ENCODE data around the gene NAA38.

NAA38 gene

DNA sequence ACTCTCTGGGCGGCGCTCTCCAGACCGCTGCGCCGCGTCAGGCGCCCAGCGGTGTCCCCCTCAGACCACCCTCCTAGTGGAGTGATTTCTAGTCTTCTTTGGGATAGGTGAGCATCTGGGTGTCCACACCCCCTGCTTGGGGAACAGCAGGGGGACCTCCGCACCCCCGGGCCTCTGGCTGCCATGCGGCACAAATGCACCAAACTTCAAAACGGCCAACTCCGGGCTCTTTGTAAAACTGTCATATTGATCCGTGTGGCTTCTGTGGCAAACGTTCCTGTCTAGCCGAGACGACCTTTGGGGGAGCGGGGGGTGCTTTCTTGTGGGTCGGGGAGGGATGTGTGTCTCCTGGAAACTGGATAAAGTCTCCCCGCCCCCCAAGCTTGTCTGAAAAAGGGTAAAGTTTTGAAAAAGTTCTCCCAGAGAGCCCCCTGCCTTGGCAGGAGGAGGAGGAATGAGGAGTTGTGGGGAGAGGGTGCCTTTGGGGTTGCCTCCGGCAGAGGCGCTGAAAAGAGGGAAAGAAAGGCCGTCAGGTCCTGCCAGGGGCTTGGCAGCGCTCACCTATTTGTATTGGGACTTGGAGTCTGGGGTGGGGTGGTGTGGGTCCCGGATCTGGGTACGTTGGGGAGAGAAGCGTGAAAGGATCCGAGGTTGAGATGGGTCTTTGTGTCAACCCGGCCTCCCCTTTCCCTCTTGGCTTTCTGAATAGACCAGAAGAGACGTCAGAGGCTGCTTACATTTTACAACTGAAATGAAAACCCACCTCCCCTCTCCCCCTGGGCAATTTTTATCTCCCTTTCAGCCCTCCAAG lies 29.1 kb upstream of the NAA38 start:
- DNase-seq (ENCODE audit: low read depth) = peak; percentile 13
- peak overlapping the region; percentile 71 for H3K4me3 ChIP-seq (ENCODE audit: low read depth, low read length)
- TF ChIP-seq, protein P1, sequence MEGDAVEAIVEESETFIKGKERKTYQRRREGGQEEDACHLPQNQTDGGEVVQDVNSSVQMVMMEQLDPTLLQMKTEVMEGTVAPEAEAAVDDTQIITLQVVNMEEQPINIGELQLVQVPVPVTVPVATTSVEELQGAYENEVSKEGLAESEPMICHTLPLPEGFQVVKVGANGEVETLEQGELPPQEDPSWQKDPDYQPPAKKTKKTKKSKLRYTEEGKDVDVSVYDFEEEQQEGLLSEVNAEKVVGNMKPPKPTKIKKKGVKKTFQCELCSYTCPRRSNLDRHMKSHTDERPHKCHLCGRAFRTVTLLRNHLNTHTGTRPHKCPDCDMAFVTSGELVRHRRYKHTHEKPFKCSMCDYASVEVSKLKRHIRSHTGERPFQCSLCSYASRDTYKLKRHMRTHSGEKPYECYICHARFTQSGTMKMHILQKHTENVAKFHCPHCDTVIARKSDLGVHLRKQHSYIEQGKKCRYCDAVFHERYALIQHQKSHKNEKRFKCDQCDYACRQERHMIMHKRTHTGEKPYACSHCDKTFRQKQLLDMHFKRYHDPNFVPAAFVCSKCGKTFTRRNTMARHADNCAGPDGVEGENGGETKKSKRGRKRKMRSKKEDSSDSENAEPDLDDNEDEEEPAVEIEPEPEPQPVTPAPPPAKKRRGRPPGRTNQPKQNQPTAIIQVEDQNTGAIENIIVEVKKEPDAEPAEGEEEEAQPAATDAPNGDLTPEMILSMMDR (IDR thresholded peaks at IDR 0.05; ENCODE audit: insufficient read depth, low read depth, low read length, missing control alignments) = no peak

DNA sequence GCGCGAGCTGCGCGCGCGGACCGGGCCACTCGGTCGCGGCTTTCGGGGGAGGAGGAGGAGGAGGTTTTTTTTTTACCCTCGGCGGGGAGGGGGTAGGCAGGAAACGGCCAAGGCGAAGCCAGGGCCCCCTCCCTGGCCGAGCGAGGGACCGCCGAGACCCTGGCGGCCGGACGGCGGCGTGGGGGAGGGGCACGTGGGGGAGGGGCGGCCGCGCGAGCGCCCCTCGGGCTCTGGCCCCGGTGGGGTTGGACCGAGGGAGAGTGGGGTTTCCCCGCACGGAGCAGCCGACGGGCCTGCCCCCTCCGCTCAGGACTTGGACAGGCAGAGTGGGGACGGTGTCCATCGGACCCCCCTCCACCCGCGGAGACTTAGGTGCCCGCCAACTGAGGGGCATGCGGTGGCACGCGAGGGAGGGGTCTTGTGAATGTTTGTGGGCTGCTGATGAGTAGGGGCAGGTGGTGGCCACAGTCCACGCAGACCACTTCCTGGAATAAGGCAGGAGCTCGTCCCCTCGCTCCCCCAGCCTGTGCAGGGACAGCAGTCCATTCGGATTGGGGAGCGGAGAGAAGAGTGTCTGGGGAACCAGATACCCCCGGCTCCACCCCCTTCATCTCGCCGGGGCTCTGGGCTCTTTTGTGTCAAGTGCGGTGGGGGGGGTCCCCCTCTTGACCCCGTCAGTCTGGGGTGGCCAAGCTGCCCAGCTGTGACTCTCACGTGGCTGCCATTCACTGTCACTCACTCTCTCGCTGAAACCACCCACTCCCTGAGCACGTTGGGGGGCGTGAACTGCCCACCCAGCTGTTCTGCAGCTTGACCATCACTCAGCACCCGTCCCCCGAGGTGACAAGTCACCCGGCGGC lies 28.2 kb upstream of the NAA38 start:
- peak; percentile 60 for DNase-seq (ENCODE audit: low read depth)
- TF ChIP-seq, protein P1 (IDR thresholded peaks at IDR 0.05; ENCODE audit: insufficient read depth, low read depth, low read length, missing control alignments) = no peak
- H3K4me3 ChIP-seq (ENCODE audit: low read depth, low read length) = peak overlapping the region; percentile 71

DNA sequence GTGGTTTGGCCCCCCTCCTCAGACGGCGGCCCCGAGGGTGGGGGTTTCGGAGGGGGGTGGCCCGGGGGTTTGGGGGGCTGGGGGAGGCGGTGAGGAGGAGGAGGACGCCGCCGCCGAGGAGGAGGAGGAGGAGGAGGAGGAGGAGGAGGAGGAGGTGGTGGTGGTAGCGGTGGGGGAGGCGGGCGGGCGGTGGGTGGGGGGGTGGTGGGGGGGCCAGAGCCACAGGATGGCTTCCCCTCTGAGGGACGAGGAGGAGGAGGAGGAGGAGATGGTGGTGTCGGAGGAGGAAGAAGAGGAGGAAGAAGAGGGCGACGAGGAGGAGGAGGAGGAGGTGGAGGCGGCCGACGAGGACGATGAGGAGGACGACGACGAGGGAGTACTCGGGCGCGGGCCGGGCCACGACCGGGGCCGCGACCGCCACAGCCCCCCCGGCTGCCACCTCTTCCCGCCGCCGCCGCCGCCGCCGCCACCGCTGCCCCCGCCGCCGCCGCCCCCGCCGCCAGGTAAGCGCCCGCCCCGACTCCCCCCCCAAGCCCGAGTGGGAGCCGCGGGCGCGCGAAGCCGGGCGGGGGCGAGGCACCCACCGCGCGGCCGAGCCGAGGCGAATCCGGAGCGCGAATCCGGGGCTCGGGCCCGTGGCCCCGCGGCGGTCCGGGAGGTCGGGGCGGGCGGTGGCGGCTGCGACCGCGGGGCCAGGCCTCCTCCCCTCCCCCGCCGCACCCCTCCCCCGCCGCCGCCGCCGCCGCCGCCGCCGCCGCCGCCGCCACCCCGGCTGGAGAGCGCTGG lies 27.4 kb upstream of the NAA38 start:
- peak overlapping the region; percentile 53 for H3K4me3 ChIP-seq (ENCODE audit: low read depth, low read length)
- TF ChIP-seq, protein P1 (IDR thresholded peaks at IDR 0.05; ENCODE audit: insufficient read depth, low read depth, low read length, missing control alignments) = no peak
- DNase-seq (ENCODE audit: low read depth) = peak; percentile 21

DNA sequence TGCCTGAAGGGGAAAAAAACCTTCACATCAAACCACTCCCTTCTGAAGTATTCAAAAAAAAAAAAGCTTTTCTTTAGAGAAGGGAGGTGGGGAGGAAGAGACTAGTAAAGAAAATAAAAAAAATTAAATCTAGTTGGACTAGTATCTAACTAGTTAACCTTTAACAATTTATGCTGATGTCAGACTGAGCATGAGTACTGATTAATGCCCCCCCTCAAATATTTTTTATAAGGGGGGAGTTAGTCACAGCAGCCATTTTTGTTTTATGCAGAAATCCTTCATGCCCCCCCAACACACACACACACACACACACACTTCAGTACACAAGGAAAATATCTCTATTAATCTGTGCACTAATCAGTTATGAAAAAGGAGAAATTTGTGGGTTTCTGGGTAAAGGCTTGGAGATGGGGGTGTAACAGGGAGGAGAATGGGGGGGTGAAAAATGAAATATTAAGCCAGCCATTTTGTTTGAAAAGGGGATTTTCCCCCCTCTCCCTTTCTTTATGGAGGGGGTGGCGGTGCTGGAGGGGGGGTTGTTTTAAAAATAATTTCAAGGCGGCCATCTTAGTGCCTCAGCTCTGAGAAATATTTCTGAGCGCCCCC lies 26.5 kb upstream of the NAA38 start:
- DNase-seq (ENCODE audit: low read depth) = peak; percentile 54
- TF ChIP-seq, protein P1 (IDR thresholded peaks at IDR 0.05; ENCODE audit: insufficient read depth, low read depth, low read length, missing control alignments) = no peak
- H3K4me3 ChIP-seq (ENCODE audit: low read depth, low read length) = peak overlapping the region; percentile 31

DNA sequence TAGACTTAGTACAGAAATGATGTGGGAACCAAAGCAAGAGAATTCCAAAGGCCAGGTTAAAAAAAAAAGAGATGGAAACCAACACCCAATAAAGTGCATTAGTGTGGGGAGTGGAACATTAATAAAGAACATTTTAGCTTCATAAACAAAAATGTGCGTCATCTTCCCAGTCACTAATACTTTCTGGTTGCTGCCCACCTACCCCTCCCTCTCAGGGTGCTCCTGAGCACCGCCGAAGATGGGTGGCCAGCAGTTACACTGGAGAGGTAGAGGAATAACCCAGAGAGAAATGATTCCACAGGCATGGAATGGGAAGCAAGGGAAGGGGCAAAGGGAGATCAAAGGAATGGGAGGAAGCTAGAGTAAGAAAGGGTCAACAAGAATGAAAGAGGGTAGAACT lies 25.3 kb upstream of the NAA38 start:
- no peak for DNase-seq (ENCODE audit: low read depth)
- H3K4me3 ChIP-seq (ENCODE audit: low read depth, low read length) = no peak overlapping the region
- TF ChIP-seq, protein P1 (IDR thresholded peaks at IDR 0.05; ENCODE audit: insufficient read depth, low read depth, low read length, missing control alignments) = no peak

DNA sequence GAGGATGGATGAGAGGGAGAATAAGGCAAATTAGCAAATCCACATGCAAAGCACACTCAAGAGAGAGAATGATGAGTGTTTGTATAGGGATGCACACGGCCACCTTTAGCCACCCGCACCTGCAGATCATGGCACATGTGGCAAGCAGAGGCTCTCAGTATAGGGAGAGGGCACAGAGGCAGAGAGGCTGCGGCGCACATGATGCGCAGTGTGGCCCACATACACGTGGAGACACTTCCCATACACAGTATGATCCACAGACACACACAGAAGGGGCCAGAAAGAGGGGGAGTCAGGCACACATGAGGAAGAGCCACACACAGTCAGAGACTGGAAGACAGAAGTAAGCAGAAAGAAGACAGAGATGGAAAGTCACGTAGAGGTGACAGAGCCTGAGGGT lies 24.7 kb upstream of the NAA38 start:
- no peak overlapping the region for H3K4me3 ChIP-seq (ENCODE audit: low read depth, low read length)

More for the DNA sequence above, 24.7 kb upstream of the NAA38 start:
- TF ChIP-seq, protein P1 (IDR thresholded peaks at IDR 0.05; ENCODE audit: insufficient read depth, low read depth, low read length, missing control alignments) = no peak
- no peak for DNase-seq (ENCODE audit: low read depth)
